DOHH2 (cell line): ENCODE measurements around the gene MCEE.

Source experiments
- EZH2phosphoT487 ChIP-seq: fragments of 200-600 bp; sonication (generic); IDR thresholded peaks from 2 replicates; pipeline ENCODE4 v1.6.1; 2017; ENCODE audit warnings: borderline replicate concordance, mild to moderate bottlenecking, antibody characterized with exemption, low read length, moderate library complexity, mixed read lengths
- TF ChIP-seq, protein P1 (sequence below): fragments of 200-600 bp; sonication (generic); IDR thresholded peaks from one replicate; pipeline ENCODE4 v1.5.1; 2014; ENCODE audit warnings: antibody characterized with exemption, mild to moderate bottlenecking, low read depth, low read length; ENCODE audit not compliant: poor library complexity, severe bottlenecking

DNA sequence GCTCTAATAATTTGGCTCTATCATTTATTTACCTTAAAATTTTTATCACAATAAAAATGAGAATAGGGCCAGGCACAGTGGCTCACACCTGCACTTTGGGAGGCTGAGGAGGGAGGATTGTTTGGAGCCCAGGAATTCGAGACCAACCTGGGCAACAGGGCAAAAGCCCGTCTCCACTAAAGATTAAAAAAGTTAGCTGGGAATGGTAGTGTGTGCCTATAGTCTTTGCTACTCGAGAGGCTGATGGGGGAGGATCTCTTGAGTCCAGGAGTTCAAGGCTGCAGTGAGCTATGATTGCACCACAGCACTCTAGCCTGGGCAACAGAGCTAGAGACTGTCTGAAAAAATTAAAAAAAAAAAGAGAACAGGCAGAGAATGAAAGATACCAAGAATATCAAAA, 6.1 kb upstream of the MCEE start:
- TF ChIP-seq, protein P1, sequence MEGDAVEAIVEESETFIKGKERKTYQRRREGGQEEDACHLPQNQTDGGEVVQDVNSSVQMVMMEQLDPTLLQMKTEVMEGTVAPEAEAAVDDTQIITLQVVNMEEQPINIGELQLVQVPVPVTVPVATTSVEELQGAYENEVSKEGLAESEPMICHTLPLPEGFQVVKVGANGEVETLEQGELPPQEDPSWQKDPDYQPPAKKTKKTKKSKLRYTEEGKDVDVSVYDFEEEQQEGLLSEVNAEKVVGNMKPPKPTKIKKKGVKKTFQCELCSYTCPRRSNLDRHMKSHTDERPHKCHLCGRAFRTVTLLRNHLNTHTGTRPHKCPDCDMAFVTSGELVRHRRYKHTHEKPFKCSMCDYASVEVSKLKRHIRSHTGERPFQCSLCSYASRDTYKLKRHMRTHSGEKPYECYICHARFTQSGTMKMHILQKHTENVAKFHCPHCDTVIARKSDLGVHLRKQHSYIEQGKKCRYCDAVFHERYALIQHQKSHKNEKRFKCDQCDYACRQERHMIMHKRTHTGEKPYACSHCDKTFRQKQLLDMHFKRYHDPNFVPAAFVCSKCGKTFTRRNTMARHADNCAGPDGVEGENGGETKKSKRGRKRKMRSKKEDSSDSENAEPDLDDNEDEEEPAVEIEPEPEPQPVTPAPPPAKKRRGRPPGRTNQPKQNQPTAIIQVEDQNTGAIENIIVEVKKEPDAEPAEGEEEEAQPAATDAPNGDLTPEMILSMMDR, result no peak
- no peak for TF ChIP-seq EZH2phosphoT487
